NCI-H2107 (cell line): ENCODE measurements around the gene SPRR2F.

Source experiments
- DNase-seq: peaks from one replicate; lab custom pipeline; 2025; lab: John Stamatoyannopoulos, UW

SPRR2F gene

GRCh38 chr1:153072806-153073726 lies 40.2 kb downstream of the SPRR2F start:
- DNase-seq = no peak

GRCh38 chr1:153071511-153071910 lies 41.8 kb downstream of the SPRR2F start, which contains the start of gene SPRR2B:
SPRR2B (minus strand) TSS chr1:153071611; CDS start chr1:153070839, 772 bp downstream.
- DNase-seq = no peak

- no peak for DNase-seq
These were observed 43.1 kb downstream of the SPRR2F start for GRCh38 chr1:153070243-153070642.
